ENCODE measurements around the gene LLGL2. TPM values are rescaled to one million over a fixed set of nuclear protein-coding genes. Genes with fewer than 3 reads are reported as not detected.

Gene LLGL2
- total RNA-seq, 2 experiments from 2014 or later = 12.6 to 21.6 TPM

DNA sequence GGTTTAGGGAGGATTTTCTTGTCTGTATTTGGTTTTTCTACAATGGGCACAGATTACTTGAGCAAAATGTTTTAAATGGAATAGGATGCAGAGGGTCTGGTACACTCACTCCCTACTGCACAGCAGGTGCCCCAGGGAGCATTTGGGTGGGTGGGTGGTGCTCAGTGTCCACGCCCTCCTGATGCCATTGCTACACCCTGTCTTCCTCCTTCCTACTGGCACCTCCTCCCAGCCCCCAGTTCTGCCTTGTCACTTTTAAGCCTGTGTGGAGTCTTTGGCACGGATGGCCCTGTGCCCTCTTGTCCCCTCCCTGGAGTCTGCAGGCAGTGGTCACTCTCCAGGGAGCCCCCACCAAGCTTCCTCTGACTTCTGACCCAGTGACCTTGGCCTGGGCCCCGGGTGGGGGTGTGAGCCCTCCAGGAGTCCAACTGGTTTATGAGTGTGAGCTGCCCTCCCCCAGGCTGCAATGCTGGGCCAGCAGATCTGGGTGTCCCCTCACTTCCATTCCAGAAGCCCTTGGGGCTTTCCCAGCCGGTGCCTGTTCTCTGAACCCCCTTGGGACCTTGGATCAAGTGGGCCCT lies 15.5 kb downstream of the LLGL2 start:
- DNase-seq (ENCODE audit: low spot score) = no peak
- Histone ChIP-seq H3K9me2 (ENCODE audit: insufficient read depth, low read length) (no peaks in the 10 kb centered on the region), H3K4me1 (ENCODE audit: insufficient read depth, low read length, poor library complexity, severe bottlenecking) (no peaks in the 10 kb centered on the region), H3K9me3 (ENCODE audit: low read length) (no peaks in the 10 kb centered on the region), H2AFZ (ENCODE audit: low read length) (no peak overlapping the region), H3K4me3 (ENCODE audit: low read depth, low read length, poor library complexity, severe bottlenecking) (no peak overlapping the region), H3K27ac (ENCODE audit: low read depth, low read length, poor library complexity, severe bottlenecking) (no peak overlapping the region), H3K79me2 (ENCODE audit: insufficient read depth, low read depth, low read length) (no peaks in the 10 kb centered on the region), H4K20me1 (ENCODE audit: insufficient read depth, low read length) (no peaks in the 10 kb centered on the region), H3K36me3 (ENCODE audit: insufficient read depth, low read length) (no peaks in the 10 kb centered on the region), H3K4me2 (ENCODE audit: low read length) (no peak overlapping the region)
- intact Hi-C loops (cut with micrococcal nuclease; ENCODE audit: unreplicated experiment) = no loop called here
- no TSS peak for BruUV-seq (replicated peaks)
- TF ChIP-seq EZH2phosphoT487 (IDR thresholded peaks at IDR 0.05; ENCODE audit: borderline replicate concordance, low read depth, low read length) (no peak), CTCF (conservative IDR thresholded peaks at IDR 0.05; ENCODE audit: low read length) (no peak)
- CTCF ChIA-PET (ENCODE audit: unreplicated experiment) = interaction anchor here (0.6 kb wide), 1 partner anchor 73 kb away, joined by 3 read pairs; no protein-coding TSS in a partner anchor
- POLR2A ChIA-PET = interaction anchor here (0.5 kb wide), 1 partner anchor 624 kb away, joined by 4 read pairs; no protein-coding TSS in a partner anchor

DNA sequence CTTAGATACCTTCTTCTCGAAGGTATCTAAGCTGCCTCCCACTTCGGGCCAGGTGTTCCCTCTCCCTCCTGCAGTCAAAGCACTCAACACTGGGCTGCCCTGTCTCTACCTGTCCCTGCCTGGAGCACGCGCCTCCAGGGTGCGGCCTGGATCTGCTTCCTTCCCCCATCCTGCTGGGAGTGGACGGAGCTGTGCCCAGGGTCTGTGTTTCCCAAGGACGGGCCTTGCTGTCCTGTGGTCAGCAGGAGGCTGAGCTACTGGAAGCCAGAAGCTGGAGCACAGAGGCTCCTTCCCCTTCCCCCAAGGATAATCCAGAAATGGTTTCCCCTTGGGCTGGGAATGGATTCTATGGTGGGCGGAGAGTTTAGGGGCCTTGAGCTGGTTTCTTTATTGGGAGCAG lies 16.7 kb downstream of the LLGL2 start:
- Histone ChIP-seq H3K9me3 (ENCODE audit: low read length) (no peaks in the 10 kb centered on the region), H2AFZ (ENCODE audit: low read length) (no peak overlapping the region), H3K36me3 (ENCODE audit: insufficient read depth, low read length) (no peaks in the 10 kb centered on the region), H3K27ac (ENCODE audit: low read depth, low read length, poor library complexity, severe bottlenecking) (no peak overlapping the region), H3K4me3 (ENCODE audit: low read depth, low read length, poor library complexity, severe bottlenecking) (no peak overlapping the region), H3K79me2 (ENCODE audit: insufficient read depth, low read depth, low read length) (no peaks in the 10 kb centered on the region), H4K20me1 (ENCODE audit: insufficient read depth, low read length) (no peaks in the 10 kb centered on the region), H3K9me2 (ENCODE audit: insufficient read depth, low read length) (no peaks in the 10 kb centered on the region), H3K4me2 (ENCODE audit: low read length) (no peak overlapping the region), H3K4me1 (ENCODE audit: insufficient read depth, low read length, poor library complexity, severe bottlenecking) (no peaks in the 10 kb centered on the region)
- intact Hi-C loops (cut with micrococcal nuclease; ENCODE audit: unreplicated experiment) = no loop called here
- TF ChIP-seq EZH2phosphoT487 (IDR thresholded peaks at IDR 0.05; ENCODE audit: borderline replicate concordance, low read depth, low read length) = no peak
- no peak for TF ChIP-seq CTCF (conservative IDR thresholded peaks at IDR 0.05; ENCODE audit: low read length)
- ChIA-PET POLR2A (interaction anchor here (0.9 to 1.2 kb wide), 4 partner anchors 10 to 529 kb away, joined by 3 to 4 read pairs (median 3); partner anchors contain the start of genes LLGL2 and MRPL58), CTCF (ENCODE audit: unreplicated experiment) (no interaction called here)
- BruUV-seq (replicated peaks) = no TSS peak
- DNase-seq (ENCODE audit: low spot score) = no peak

DNA sequence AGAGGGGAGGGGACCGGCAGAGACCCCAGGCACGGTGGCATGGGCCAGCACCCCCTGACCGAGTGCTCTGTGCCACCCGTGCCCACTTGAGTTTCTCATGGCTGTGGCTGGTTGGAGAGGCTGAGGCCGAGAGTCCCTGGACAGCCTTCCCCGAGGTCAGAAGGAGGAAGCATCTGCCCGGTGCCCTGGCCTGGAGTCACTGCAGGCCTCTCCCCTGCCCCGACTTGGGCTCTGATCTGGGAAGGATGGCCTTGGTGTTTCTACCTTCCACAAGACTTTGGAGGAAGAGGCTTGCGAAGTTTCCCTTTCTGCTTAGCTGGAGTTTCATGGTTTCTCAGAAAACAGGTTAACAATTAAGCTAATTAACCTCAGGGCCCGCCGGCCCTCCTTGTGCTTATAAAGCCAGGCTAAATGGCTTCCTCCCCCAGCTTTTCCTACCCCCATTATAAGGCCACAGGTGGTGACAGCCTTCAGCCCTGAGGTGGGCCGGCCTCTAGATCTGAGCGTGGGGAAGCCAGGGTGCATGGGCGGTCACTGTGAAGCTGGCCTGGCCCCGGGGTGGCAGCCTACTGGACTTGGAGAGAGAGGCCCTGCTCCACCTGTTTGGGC lies 17.3 kb downstream of the LLGL2 start:
- H3K79me2 ChIP-seq (ENCODE audit: insufficient read depth, low read depth, low read length) = no peaks in the 10 kb centered on the region
- H2AFZ ChIP-seq (ENCODE audit: low read length) = no peak overlapping the region
- ChIA-PET POLR2A (interaction anchor here (0.9 to 1.2 kb wide), 4 partner anchors 11 to 530 kb away, joined by 3 to 4 read pairs (median 3); partner anchors contain the start of genes LLGL2 and MRPL58), CTCF (ENCODE audit: unreplicated experiment) (interaction anchor here (0.8 kb wide), 1 partner anchor 41 kb away, joined by 3 read pairs; no protein-coding TSS in a partner anchor)
- no peaks in the 10 kb centered on the region for H3K4me1 ChIP-seq (ENCODE audit: insufficient read depth, low read length, poor library complexity, severe bottlenecking)
- DNase-seq (ENCODE audit: low spot score) = no peak
- no peaks in the 10 kb centered on the region for H4K20me1 ChIP-seq (ENCODE audit: insufficient read depth, low read length)
- no peak overlapping the region for H3K4me3 ChIP-seq (ENCODE audit: low read depth, low read length, poor library complexity, severe bottlenecking)
- no TSS peak for BruUV-seq (replicated peaks)
- no peaks in the 10 kb centered on the region for H3K36me3 ChIP-seq (ENCODE audit: insufficient read depth, low read length)
- intact Hi-C loops (cut with micrococcal nuclease; ENCODE audit: unreplicated experiment) = no loop called here
- no peak overlapping the region for H3K4me2 ChIP-seq (ENCODE audit: low read length)
- no peak overlapping the region for H3K27ac ChIP-seq (ENCODE audit: low read depth, low read length, poor library complexity, severe bottlenecking)
- H3K9me3 ChIP-seq (ENCODE audit: low read length) = no peaks in the 10 kb centered on the region
- TF ChIP-seq EZH2phosphoT487 (IDR thresholded peaks at IDR 0.05; ENCODE audit: borderline replicate concordance, low read depth, low read length) (no peak), CTCF (conservative IDR thresholded peaks at IDR 0.05; ENCODE audit: low read length) (no peak)
- no peaks in the 10 kb centered on the region for H3K9me2 ChIP-seq (ENCODE audit: insufficient read depth, low read length)
